Peyer's patch (tissue), 4 donors: ENCODE results near the gene SRD5A2.

ENCODE experiments used
- POLR2A ChIP-seq, 2 donors: fragments of 450-650 bp; IDR thresholded peaks; one replicate each; pipeline ENCODE4 v1.5.1; 2017; ENCODE audit warnings: antibody characterized with exemption in 2 of 2, mild to moderate bottlenecking in 2 of 2, moderate library complexity in 2 of 2
- TF ChIP-seq, protein P1 (sequence below), 6 experiments: fragments of 450-650 bp in 4 of 6; fragments of 200-600 bp in 2 of 6; sonication (generic) in 1 of 6; IDR thresholded peaks; one replicate each; pipeline ENCODE4 v1.5.1; 2017 to 2019; ENCODE audit warnings: antibody characterized with exemption in 6 of 6, mild to moderate bottlenecking in 3 of 6, moderate library complexity in 1 of 6

GRCh38 chr2:31474296-31474695, 106.4 kb downstream of the SRD5A2 start:
- TF ChIP-seq, protein P1, sequence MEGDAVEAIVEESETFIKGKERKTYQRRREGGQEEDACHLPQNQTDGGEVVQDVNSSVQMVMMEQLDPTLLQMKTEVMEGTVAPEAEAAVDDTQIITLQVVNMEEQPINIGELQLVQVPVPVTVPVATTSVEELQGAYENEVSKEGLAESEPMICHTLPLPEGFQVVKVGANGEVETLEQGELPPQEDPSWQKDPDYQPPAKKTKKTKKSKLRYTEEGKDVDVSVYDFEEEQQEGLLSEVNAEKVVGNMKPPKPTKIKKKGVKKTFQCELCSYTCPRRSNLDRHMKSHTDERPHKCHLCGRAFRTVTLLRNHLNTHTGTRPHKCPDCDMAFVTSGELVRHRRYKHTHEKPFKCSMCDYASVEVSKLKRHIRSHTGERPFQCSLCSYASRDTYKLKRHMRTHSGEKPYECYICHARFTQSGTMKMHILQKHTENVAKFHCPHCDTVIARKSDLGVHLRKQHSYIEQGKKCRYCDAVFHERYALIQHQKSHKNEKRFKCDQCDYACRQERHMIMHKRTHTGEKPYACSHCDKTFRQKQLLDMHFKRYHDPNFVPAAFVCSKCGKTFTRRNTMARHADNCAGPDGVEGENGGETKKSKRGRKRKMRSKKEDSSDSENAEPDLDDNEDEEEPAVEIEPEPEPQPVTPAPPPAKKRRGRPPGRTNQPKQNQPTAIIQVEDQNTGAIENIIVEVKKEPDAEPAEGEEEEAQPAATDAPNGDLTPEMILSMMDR (IDR thresholded peaks at IDR 0.05): no peak
- no peak for TF ChIP-seq POLR2A (IDR thresholded peaks at IDR 0.05)
